OCI-LY3 (cell line): ENCODE results near the gene PLOD2.

ENCODE experiments used
- H2AFZ ChIP-seq: fragments of 200-600, 300-600 bp; shearing (Covaris generic); 2 replicates; pipeline ENCODE4 v1.6.0; 2014; ENCODE audit warnings: antibody characterized with exemption, low read depth, low read length
- H3K27ac ChIP-seq: fragments of 200-600, 300-600 bp; sonication (generic); 2 replicates; pipeline ENCODE4 v1.5.1; 2014; ENCODE audit warnings: mild to moderate bottlenecking, low read length, moderate library complexity, mixed read lengths
- H3K27me3 ChIP-seq: fragments of 200-600, 300-600 bp; sonication (generic); 2 replicates; pipeline ENCODE4 v1.6.1; 2014; ENCODE audit warnings: low read depth, low read length, mixed read lengths
- H3K36me3 ChIP-seq: fragments of 200-600, 300-600 bp; sonication (generic); replicated peaks from 2 replicates; pipeline ENCODE3; 2014; ENCODE audit warnings: low read depth, low read length, mixed read lengths
- H3K4me1 ChIP-seq: fragments of 300-600, 200-600 bp; sonication (generic); 2 replicates; pipeline ENCODE4 v1.6.1; 2014; ENCODE audit warnings: low read length, mixed read lengths
- H3K4me2 ChIP-seq: fragments of 200-600, 300-600 bp; sonication (generic); 2 replicates; pipeline ENCODE4 v1.6.1; 2014; ENCODE audit warnings: low read length, mixed read lengths
- H3K4me3 ChIP-seq: fragments of 300-600, 200-600 bp; sonication (generic); 2 replicates; pipeline ENCODE4 v1.5.1; 2014; ENCODE audit warnings: antibody characterized with exemption, mild to moderate bottlenecking, low read length, moderate library complexity
- H3K79me2 ChIP-seq: fragments of 300-600, 200-600 bp; shearing (Covaris generic); 2 replicates; pipeline ENCODE4 v1.6.1; 2014; ENCODE audit warnings: mild to moderate bottlenecking, low read length, mixed read lengths
- H3K9ac ChIP-seq: fragments of 300-600, 200-600 bp; shearing (Covaris generic); 2 replicates; pipeline ENCODE4 v1.6.0; 2014; ENCODE audit warnings: mild to moderate bottlenecking, low read length, moderate library complexity
- H3K9me3 ChIP-seq: fragments of 200-600, 300-600 bp; shearing (Covaris generic); 2 replicates; pipeline ENCODE4 v1.6.1; 2014; ENCODE audit warnings: low read length, mixed read lengths; ENCODE audit not compliant: insufficient read depth
- H4K20me1 ChIP-seq: fragments of 200-600, 300-600 bp; sonication (generic); 2 replicates; pipeline ENCODE4 v1.6.1; 2016; ENCODE audit warnings: low read length, mixed read lengths; ENCODE audit not compliant: insufficient read depth
- CTCF ChIP-seq: fragments of 200-600, 300-600 bp; sonication (generic); IDR thresholded peaks from 2 replicates; pipeline ENCODE4 v1.5.1; 2014; ENCODE audit warnings: antibody characterized with exemption, low read length, low read depth
- EZH2phosphoT487 ChIP-seq: fragments of 200-600 bp; shearing (Covaris generic); IDR thresholded peaks from 2 replicates; pipeline ENCODE4 v1.6.1; 2018; ENCODE audit warnings: antibody characterized with exemption, mixed run types, low read depth

The PLOD2 gene

GRCh38 chr3:146052056-146052790, 108.8 kb downstream of the PLOD2 start:
- Histone ChIP-seq H2AFZ (no peak overlapping the region), H3K4me1 (peaks cover 14% of the 10 kb centered on the region), H3K27ac (no peak overlapping the region), H3K79me2 (no peaks in the 10 kb centered on the region), H3K9me3 (no peaks in the 10 kb centered on the region), H4K20me1 (no peaks in the 10 kb centered on the region), H3K9ac (no peak overlapping the region), H3K27me3 (no peaks in the 10 kb centered on the region), H3K4me3 (no peak overlapping the region), H3K4me2 (peak overlapping the region; percentile 56), H3K36me3 (no peaks in the 10 kb centered on the region)
- TF ChIP-seq CTCF (no peak), EZH2phosphoT487 (no peak)

GRCh38 chr3:146050691-146051090, 110.3 kb downstream of the PLOD2 start:
- H3K36me3 ChIP-seq, result no peaks in the 10 kb centered on the region
- H2AFZ ChIP-seq, result no peak overlapping the region
- H3K4me1 ChIP-seq, result peaks cover 14% of the 10 kb centered on the region
- no peaks in the 10 kb centered on the region for H3K9me3 ChIP-seq
- TF ChIP-seq EZH2phosphoT487 (no peak), CTCF (no peak)
- H3K4me3 ChIP-seq, result no peak overlapping the region
- no peaks in the 10 kb centered on the region for H4K20me1 ChIP-seq
- H3K4me2 ChIP-seq, result no peak overlapping the region
- H3K27ac ChIP-seq, result no peak overlapping the region
- H3K27me3 ChIP-seq, result no peaks in the 10 kb centered on the region
- H3K9ac ChIP-seq, result no peak overlapping the region
- no peaks in the 10 kb centered on the region for H3K79me2 ChIP-seq

GRCh38 chr3:146047485-146047884, 113.5 kb downstream of the PLOD2 start:
- Histone ChIP-seq H3K4me1 (peaks cover 6% of the 10 kb centered on the region), H3K9ac (no peak overlapping the region), H3K4me3 (no peak overlapping the region), H4K20me1 (no peaks in the 10 kb centered on the region), H3K27ac (no peak overlapping the region), H3K79me2 (no peaks in the 10 kb centered on the region), H3K36me3 (no peaks in the 10 kb centered on the region), H3K9me3 (no peaks in the 10 kb centered on the region), H3K27me3 (no peaks in the 10 kb centered on the region), H3K4me2 (no peak overlapping the region), H2AFZ (no peak overlapping the region)
- TF ChIP-seq EZH2phosphoT487, result no peak
- TF ChIP-seq CTCF, result no peak

GRCh38 chr3:146044046-146044445, 116.9 kb downstream of the PLOD2 start:
- TF ChIP-seq CTCF (no peak), EZH2phosphoT487 (no peak)
- H2AFZ ChIP-seq, result no peak overlapping the region
- H3K4me3 ChIP-seq, result no peak overlapping the region
- no peak overlapping the region for H3K27ac ChIP-seq
- no peak overlapping the region for H3K9ac ChIP-seq
- H3K9me3 ChIP-seq, result no peaks in the 10 kb centered on the region
- no peaks in the 10 kb centered on the region for H3K27me3 ChIP-seq
- H3K36me3 ChIP-seq, result no peaks in the 10 kb centered on the region
- no peaks in the 10 kb centered on the region for H3K79me2 ChIP-seq
- no peak overlapping the region for H3K4me2 ChIP-seq
- no peaks in the 10 kb centered on the region for H4K20me1 ChIP-seq
- no peaks in the 10 kb centered on the region for H3K4me1 ChIP-seq
